Right lobe of liver (tissue), 4 donors: ENCODE data around the gene CDK11B.

ENCODE experiments used
- CTCF ChIP-seq, 4 donors: fragments of 200-600 bp in 3 of 4; fragments of 450-650 bp in 1 of 4; IDR thresholded peaks; one replicate each; pipeline versions ENCODE4 v1.5.1 to v1.8.0; 2016 to 2022; ENCODE audit warnings: antibody characterized with exemption in 4 of 4, mild to moderate bottlenecking in 2 of 4
- POLR2A ChIP-seq: fragments of 450-650 bp; IDR thresholded peaks from one replicate; pipeline ENCODE4 v1.6.1; 2017; ENCODE audit warnings: antibody characterized with exemption, mild to moderate bottlenecking
- donor health status: DM: no; HTN: no; CAD: no.
- donor health status: DM: no; HTN: no; CAD: no.
- donor health status: DM: no; HTN: yes; CAD: no.

- no peak for TF ChIP-seq POLR2A
- TF ChIP-seq CTCF (IDR thresholded peaks at IDR 0.05) = no peak
These were observed 10.9 kb upstream of the CDK11B start for GRCh38 chr1:1669468-1670440.
